Neural cell (in vitro differentiated cells): ENCODE measurements around the gene DZIP1L. TPM values are rescaled to one million over a fixed set of nuclear protein-coding genes. Genes with fewer than 3 reads are reported as not detected.

Experiments
- H2AFZ ChIP-seq: fragments of 200-600, 300-800 bp; sonication (generic), shearing (Covaris generic); 2 replicates; pipeline ENCODE4 v1.6.0; 2014; ENCODE audit warnings: low read depth, mild to moderate bottlenecking, antibody characterized with exemption, low read length, moderate library complexity
- H3F3A ChIP-seq: fragments of 200-600 bp; shearing (Covaris generic); 2 replicates; pipeline ENCODE4 v1.6.1; 2016; ENCODE audit warnings: mild to moderate bottlenecking, moderate library complexity, mixed read lengths, antibody characterized with exemption, low read length; ENCODE audit not compliant: insufficient read depth, poor library complexity, severe bottlenecking
- H3K27ac ChIP-seq: fragments of 200-600, 300-800 bp; sonication (generic), shearing (Covaris generic); 2 replicates; pipeline ENCODE4 v1.5.1; 2014; ENCODE audit warnings: mild to moderate bottlenecking, low read length, moderate library complexity
- H3K27me3 ChIP-seq: fragments of 300-800, 200-600 bp; sonication (generic), shearing (Covaris generic); 2 replicates; pipeline ENCODE4 v1.6.0; 2014; ENCODE audit warnings: mild to moderate bottlenecking, low read depth, low read length, moderate library complexity; ENCODE audit not compliant: insufficient read depth
- H3K36me3 ChIP-seq: fragments of 300-800, 200-600 bp; sonication (generic), shearing (Covaris generic); 2 replicates; pipeline ENCODE4 v1.5.1; 2014; ENCODE audit warnings: mild to moderate bottlenecking, antibody characterized with exemption, low read length, moderate library complexity; ENCODE audit not compliant: insufficient read depth
- H3K4me2 ChIP-seq: fragments of 300-800, 200-600 bp; sonication (generic), shearing (Covaris generic); 2 replicates; pipeline ENCODE4 v1.6.0; 2014; ENCODE audit warnings: mild to moderate bottlenecking, low read length
- H3K4me3 ChIP-seq: fragments of 300-800, 200-600 bp; sonication (generic), shearing (Covaris generic); 2 replicates; pipeline ENCODE4 v1.5.1; 2014; ENCODE audit warnings: mild to moderate bottlenecking, low read length, moderate library complexity
- H3K79me2 ChIP-seq: fragments of 200-600 bp; shearing (Covaris generic); replicated peaks from 2 replicates; pipeline ENCODE4 v1.6.0; 2014; ENCODE audit warnings: mild to moderate bottlenecking, low read length, moderate library complexity; ENCODE audit not compliant: insufficient read depth
- H3K9ac ChIP-seq: fragments of 300-800, 200-600 bp; sonication (generic), shearing (Covaris generic); 2 replicates; pipeline ENCODE4 v1.6.1; 2016; ENCODE audit warnings: mild to moderate bottlenecking, low read length, mixed read lengths
- H3K9me2 ChIP-seq: fragments of 200-600 bp; shearing (Covaris generic); 2 replicates; pipeline ENCODE4 v1.6.1; 2016; ENCODE audit warnings: mild to moderate bottlenecking, low read length, mixed read lengths; ENCODE audit not compliant: insufficient read depth
- H3K9me3 ChIP-seq: fragments of 200-600, 300-800 bp; sonication (generic), shearing (Covaris generic); 2 replicates; pipeline ENCODE4 v1.6.1; 2016; ENCODE audit warnings: mild to moderate bottlenecking, mixed run types, low read length, moderate library complexity, mixed read lengths
- H4K20me1 ChIP-seq: fragments of 200-600 bp; shearing (Covaris generic); 2 replicates; pipeline ENCODE4 v1.6.1; 2016; ENCODE audit warnings: mild to moderate bottlenecking, mixed run types; ENCODE audit not compliant: insufficient read depth
- EP300 ChIP-seq: fragments of 450-650 bp; conservative IDR thresholded peaks from 2 replicates; pipeline ENCODE4 v1.6.1; 2014; ENCODE audit warnings: antibody characterized with exemption, mild to moderate bottlenecking, moderate library complexity; ENCODE audit not compliant: poor library complexity, severe bottlenecking
- EZH2 ChIP-seq: fragments of 200-600, 300-800 bp; shearing (Covaris generic), sonication (generic); IDR thresholded peaks from 2 replicates; pipeline ENCODE4 v1.6.1; 2014; ENCODE audit warnings: antibody characterized with exemption, low read length, borderline replicate concordance, mild to moderate bottlenecking; ENCODE audit not compliant: insufficient read depth, poor library complexity, severe bottlenecking
- MXI1 ChIP-seq: fragments of 450-650 bp; conservative IDR thresholded peaks from 2 replicates; pipeline ENCODE4 v1.6.1; 2014; ENCODE audit warnings: antibody characterized with exemption, mild to moderate bottlenecking; ENCODE audit not compliant: poor library complexity, severe bottlenecking
- POLR2AphosphoS5 ChIP-seq: IDR thresholded peaks from 2 replicates; pipeline ENCODE4 v1.6.1; 2012
- RAD21 ChIP-seq: fragments of 450-650 bp; conservative IDR thresholded peaks from 2 replicates; pipeline ENCODE4 v1.6.1; 2014; ENCODE audit warnings: antibody characterized with exemption, mild to moderate bottlenecking, moderate library complexity
- SMC3 ChIP-seq: fragments of 450-650 bp; conservative IDR thresholded peaks from 2 replicates; pipeline ENCODE4 v1.6.1; 2014; ENCODE audit warnings: antibody characterized with exemption, mild to moderate bottlenecking, moderate library complexity; ENCODE audit not compliant: poor library complexity
- TAF1 ChIP-seq: IDR thresholded peaks from 2 replicates; pipeline ENCODE4 v1.6.1; 2012; ENCODE audit warnings: low read depth
- polyA plus RNA-seq: library from polyadenylated mRNA; depleted of rRNA; stranded (reverse); fragments of >200 nt; gene quantifications from 2 replicates; pipeline ENCODE4 v1.2.3, GENCODE V29; 2014
- TF ChIP-seq, protein P1 (sequence below): fragments of 450-650 bp; IDR thresholded peaks from 2 replicates; pipeline ENCODE4 v1.5.1; 2014; ENCODE audit warnings: antibody characterized with exemption, mild to moderate bottlenecking, moderate library complexity; ENCODE audit not compliant: poor library complexity, severe bottlenecking
- TF ChIP-seq, protein P2 (sequence below): IDR thresholded peaks from 2 replicates; pipeline ENCODE4 v1.6.1; 2012; ENCODE audit warnings: borderline replicate concordance

DZIP1L gene
- polyA plus RNA-seq, 1 donor from 2014 or later: 1.7 TPM

DNA sequence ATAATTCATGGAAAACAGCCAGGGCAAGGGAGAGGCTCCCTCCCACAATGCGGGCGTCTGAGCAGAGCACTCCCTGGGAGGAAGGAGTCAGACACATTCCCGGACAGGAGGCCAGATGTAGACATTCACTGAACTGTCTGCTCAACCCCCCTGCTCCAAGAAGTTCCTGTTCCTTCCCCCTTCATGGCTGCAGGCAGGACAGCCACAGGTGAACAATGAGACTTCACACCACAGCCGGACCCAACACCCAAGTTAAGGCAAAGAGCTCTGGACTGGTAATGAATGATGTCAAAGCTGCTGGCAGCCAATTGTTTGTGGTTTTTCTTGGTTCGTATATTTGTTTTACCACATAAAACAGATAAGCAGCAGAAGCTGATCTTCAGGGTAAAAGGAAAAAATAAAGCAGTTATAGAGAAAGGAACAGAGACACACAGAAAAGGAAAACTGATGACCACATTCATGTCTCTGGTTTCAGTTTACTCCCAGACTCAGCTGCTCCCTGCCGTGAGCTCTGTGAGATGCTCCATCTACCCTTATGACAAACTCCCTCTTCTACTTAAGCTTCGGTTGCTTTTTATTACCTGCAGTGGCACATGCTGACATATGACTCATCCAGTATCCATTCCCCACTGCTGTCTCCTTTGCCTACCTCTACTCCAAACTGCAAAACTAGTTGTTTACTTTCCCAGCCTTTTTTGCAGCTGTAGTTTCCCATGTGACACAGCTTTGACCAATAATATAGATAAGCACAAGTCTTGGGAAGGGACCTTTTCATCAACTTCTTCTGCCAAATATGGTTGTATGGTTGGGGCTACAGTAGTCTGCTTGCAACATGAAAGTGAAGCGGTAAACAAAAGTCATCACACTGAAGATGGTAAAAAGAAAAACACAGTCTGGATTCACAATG lies 33.1 kb downstream of the DZIP1L start:
- Histone ChIP-seq H2AFZ (no peak overlapping the region), H3K27ac (no peak overlapping the region), H4K20me1 (no peaks in the 10 kb centered on the region), H3K4me3 (no peak overlapping the region), H3K9me2 (no peaks in the 10 kb centered on the region), H3K79me2 (no peaks in the 10 kb centered on the region), H3F3A (no peaks in the 10 kb centered on the region), H3K9me3 (no peaks in the 10 kb centered on the region), H3K36me3 (no peaks in the 10 kb centered on the region), H3K9ac (no peak overlapping the region), H3K27me3 (no peaks in the 10 kb centered on the region), H3K4me2 (no peak overlapping the region)
- no peak for TF ChIP-seq RAD21
- no peak for TF ChIP-seq SMC3
- TF ChIP-seq, protein P1, sequence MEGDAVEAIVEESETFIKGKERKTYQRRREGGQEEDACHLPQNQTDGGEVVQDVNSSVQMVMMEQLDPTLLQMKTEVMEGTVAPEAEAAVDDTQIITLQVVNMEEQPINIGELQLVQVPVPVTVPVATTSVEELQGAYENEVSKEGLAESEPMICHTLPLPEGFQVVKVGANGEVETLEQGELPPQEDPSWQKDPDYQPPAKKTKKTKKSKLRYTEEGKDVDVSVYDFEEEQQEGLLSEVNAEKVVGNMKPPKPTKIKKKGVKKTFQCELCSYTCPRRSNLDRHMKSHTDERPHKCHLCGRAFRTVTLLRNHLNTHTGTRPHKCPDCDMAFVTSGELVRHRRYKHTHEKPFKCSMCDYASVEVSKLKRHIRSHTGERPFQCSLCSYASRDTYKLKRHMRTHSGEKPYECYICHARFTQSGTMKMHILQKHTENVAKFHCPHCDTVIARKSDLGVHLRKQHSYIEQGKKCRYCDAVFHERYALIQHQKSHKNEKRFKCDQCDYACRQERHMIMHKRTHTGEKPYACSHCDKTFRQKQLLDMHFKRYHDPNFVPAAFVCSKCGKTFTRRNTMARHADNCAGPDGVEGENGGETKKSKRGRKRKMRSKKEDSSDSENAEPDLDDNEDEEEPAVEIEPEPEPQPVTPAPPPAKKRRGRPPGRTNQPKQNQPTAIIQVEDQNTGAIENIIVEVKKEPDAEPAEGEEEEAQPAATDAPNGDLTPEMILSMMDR: no peak
- TF ChIP-seq MXI1: no peak
- no peak for TF ChIP-seq EP300
- TF ChIP-seq EZH2: no peak
- no peak for TF ChIP-seq TAF1
- no peak for TF ChIP-seq POLR2AphosphoS5
- TF ChIP-seq, protein P2, sequence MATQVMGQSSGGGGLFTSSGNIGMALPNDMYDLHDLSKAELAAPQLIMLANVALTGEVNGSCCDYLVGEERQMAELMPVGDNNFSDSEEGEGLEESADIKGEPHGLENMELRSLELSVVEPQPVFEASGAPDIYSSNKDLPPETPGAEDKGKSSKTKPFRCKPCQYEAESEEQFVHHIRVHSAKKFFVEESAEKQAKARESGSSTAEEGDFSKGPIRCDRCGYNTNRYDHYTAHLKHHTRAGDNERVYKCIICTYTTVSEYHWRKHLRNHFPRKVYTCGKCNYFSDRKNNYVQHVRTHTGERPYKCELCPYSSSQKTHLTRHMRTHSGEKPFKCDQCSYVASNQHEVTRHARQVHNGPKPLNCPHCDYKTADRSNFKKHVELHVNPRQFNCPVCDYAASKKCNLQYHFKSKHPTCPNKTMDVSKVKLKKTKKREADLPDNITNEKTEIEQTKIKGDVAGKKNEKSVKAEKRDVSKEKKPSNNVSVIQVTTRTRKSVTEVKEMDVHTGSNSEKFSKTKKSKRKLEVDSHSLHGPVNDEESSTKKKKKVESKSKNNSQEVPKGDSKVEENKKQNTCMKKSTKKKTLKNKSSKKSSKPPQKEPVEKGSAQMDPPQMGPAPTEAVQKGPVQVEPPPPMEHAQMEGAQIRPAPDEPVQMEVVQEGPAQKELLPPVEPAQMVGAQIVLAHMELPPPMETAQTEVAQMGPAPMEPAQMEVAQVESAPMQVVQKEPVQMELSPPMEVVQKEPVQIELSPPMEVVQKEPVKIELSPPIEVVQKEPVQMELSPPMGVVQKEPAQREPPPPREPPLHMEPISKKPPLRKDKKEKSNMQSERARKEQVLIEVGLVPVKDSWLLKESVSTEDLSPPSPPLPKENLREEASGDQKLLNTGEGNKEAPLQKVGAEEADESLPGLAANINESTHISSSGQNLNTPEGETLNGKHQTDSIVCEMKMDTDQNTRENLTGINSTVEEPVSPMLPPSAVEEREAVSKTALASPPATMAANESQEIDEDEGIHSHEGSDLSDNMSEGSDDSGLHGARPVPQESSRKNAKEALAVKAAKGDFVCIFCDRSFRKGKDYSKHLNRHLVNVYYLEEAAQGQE: no peak

DNA sequence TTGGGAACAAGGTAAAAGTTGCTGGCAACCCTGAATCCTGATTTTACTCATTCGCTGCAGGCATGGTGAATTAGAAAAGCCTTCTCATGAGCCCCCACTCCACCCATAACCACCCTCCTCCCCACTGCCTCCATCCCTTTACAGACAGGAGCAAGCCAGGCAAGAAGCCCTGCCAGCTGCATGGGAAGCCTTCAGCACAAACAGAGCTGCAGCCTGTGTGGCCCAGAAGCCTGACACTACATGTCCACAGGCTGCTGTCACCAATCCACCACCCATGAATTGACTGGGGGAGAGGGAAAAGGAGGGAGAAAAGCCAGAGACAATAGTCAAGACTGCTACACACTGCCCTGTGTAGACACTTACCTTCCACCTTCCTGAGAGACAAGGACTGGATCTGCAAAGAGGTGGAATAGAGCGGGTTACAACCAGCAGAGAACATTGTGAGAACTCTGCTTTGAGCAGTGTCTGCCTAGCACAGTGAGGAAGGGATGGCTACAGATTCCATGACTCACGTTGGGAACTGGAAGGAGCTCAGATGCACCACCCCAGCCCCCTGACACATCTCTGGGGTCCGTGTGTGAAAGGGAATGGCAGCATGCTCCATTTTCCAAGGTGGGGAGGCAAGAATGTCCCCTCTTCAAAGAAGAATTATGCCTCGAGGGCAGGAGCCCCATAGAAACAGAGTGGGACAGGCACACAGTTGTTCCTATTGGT lies 33.9 kb downstream of the DZIP1L start:
- Histone ChIP-seq H3K27ac (no peak overlapping the region), H3K9me3 (no peaks in the 10 kb centered on the region), H3K9ac (no peak overlapping the region), H3K36me3 (no peaks in the 10 kb centered on the region), H3K9me2 (no peaks in the 10 kb centered on the region), H3F3A (no peaks in the 10 kb centered on the region), H3K79me2 (no peaks in the 10 kb centered on the region), H4K20me1 (no peaks in the 10 kb centered on the region), H3K4me3 (no peak overlapping the region), H2AFZ (no peak overlapping the region), H3K27me3 (no peaks in the 10 kb centered on the region), H3K4me2 (no peak overlapping the region)
- TF ChIP-seq, protein P2: no peak
- no peak for TF ChIP-seq RAD21
- TF ChIP-seq, protein P1: no peak
- no peak for TF ChIP-seq EP300
- TF ChIP-seq POLR2AphosphoS5: no peak
- TF ChIP-seq MXI1: no peak
- TF ChIP-seq SMC3: no peak
- TF ChIP-seq TAF1: no peak
- no peak for TF ChIP-seq EZH2
